ENCODE data around the gene CLEC16A.

Gene CLEC16A

GRCh38 chr16:11136600-11136999 is 192.2 kb downstream of the CLEC16A start:
- no peak for DNase-seq

- no peak for DNase-seq
Observed at GRCh38 chr16:11138022-11138768, 193.8 kb downstream of the CLEC16A start.

- DNase-seq: no peak
Observed at GRCh38 chr16:11138769-11139325, 194.5 kb downstream of the CLEC16A start.

GRCh38 chr16:11139326-11140097 is 195.1 kb downstream of the CLEC16A start:
- no peak for DNase-seq

- no peak for DNase-seq
Observed at GRCh38 chr16:11140098-11140375, 195.7 kb downstream of the CLEC16A start.

- DNase-seq: no peak
Observed at GRCh38 chr16:11140466-11140865, 196.1 kb downstream of the CLEC16A start.

- no peak for DNase-seq
Observed at GRCh38 chr16:11140867-11141266, 196.5 kb downstream of the CLEC16A start.

GRCh38 chr16:11141409-11142260 is 197.3 kb downstream of the CLEC16A start:
- no peak for DNase-seq

- no peak for DNase-seq
Observed at GRCh38 chr16:11142261-11142630, 197.9 kb downstream of the CLEC16A start.

- DNase-seq: no peak
Observed at GRCh38 chr16:11142951-11143350, 198.6 kb downstream of the CLEC16A start.

- no peak for DNase-seq
Observed at GRCh38 chr16:11143372-11144035, 199.1 kb downstream of the CLEC16A start.

GRCh38 chr16:11144122-11144521 is 199.8 kb downstream of the CLEC16A start:
- DNase-seq: no peak

GRCh38 chr16:11145173-11145818 is 200.9 kb downstream of the CLEC16A start:
- DNase-seq: no peak

- no peak for DNase-seq
Observed at GRCh38 chr16:11145819-11146211, 201.5 kb downstream of the CLEC16A start.

- no peak for DNase-seq
Observed at GRCh38 chr16:11147033-11147753, 202.8 kb downstream of the CLEC16A start.

GRCh38 chr16:11147754-11148444 is 203.5 kb downstream of the CLEC16A start:
- DNase-seq: no peak

GRCh38 chr16:11149011-11149616 is 204.8 kb downstream of the CLEC16A start:
- no peak for DNase-seq

GRCh38 chr16:11150190-11150589 is 205.8 kb downstream of the CLEC16A start:
- DNase-seq: no peak

All from nucleus accumbens (tissue), 56 donors.